ENCODE measurements around the gene EHD3. TPM values are rescaled to one million over a fixed set of nuclear protein-coding genes. Genes with fewer than 3 reads are reported as not detected.
A peak's percentile ranks its signal among the peaks of the same experiment; 100 is the strongest.

Gene EHD3
- total RNA-seq (2022) (not detected in 2 replicates), Bru-seq, nascent RNA (percentile 2 among the genes with signal in this experiment), BruChase-seq, experiment 1, labeled RNA remaining after a 2-hour chase (not detected), BruChase-seq, experiment 2, labeled RNA remaining after a 6-hour chase (not detected)
- long read RNA-seq: 0 reads

DNA sequence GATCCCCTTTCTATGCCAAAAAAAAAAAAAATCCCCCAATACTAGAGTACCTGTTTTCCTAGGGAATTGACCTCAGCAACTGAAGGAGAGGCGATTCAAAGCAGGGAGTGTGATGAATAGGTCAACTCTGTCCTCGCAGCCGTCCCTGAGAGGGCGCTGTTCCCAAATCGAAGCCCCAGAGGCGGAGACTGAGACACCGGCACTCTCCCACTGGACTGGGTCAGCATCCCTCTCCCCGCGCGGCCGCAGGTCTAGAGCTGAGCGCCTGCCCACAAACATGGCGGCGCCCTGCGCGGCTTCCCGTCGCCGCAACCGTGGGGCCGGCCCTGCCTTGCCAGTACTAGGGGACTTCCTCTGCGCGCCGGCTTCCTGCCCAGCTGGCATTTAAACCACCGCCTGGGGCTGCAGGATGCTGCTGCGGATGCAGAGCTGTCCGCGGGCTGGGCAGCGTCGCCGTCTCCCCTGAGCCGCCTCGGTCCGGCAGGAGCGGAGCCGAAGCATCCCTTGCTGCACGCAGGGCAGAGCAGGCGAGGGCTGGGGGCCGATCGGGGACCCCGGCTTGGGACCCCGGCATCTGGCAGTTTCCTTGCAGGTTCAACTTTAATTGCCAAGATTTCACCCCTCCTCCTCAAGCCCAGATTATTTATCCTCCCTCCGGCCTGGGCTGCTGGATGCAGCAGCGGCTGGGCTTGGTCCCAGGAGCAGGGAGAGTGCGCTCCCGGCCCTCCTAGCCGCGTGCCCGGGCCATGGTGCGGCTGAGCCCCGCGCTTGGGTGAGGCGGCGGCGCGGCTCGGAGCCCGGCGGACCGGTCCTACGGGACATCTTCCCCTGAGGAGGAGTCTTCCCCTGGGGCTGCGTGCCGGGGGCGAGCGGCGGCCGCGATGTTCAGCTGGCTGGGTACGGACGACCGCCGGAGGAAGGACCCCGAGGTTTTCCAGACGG lies at the start of gene EHD3:
Gene EHD3, plus strand, starts transcription at position 412 of the 942 bp plus-strand sequence. Its CDS starts 470 bp downstream, at position 882.
- H3K27me3 Mint-ChIP-seq (ENCODE audit: insufficient read depth, unreplicated experiment): peaks cover 14% of the 10 kb centered on the region
- Histone ChIP-seq H3K9me3 (no peaks in the 10 kb centered on the region), H3K4me1 (no peaks in the 10 kb centered on the region), H3K36me3 (ENCODE audit: control insufficient read depth, insufficient read depth, low read length) (no peaks in the 10 kb centered on the region), H3K27me3 (replicated peaks; ENCODE audit: control insufficient read depth, insufficient read depth, low read length) (no peaks in the 10 kb centered on the region), H3K4me3 (ENCODE audit: low read depth, low read length) (no peak within 1 kb of the TSS)
- no peaks in the 10 kb centered on the region for H3K36me3 Mint-ChIP-seq (ENCODE audit: insufficient read depth, unreplicated experiment)
- H3K27ac Mint-ChIP-seq (ENCODE audit: unreplicated experiment): no peak within 1 kb of the TSS
- POLR2A ChIA-PET: no interaction called here
- CTCF ChIA-PET: no interaction called here
- TF ChIP-seq, protein P1, sequence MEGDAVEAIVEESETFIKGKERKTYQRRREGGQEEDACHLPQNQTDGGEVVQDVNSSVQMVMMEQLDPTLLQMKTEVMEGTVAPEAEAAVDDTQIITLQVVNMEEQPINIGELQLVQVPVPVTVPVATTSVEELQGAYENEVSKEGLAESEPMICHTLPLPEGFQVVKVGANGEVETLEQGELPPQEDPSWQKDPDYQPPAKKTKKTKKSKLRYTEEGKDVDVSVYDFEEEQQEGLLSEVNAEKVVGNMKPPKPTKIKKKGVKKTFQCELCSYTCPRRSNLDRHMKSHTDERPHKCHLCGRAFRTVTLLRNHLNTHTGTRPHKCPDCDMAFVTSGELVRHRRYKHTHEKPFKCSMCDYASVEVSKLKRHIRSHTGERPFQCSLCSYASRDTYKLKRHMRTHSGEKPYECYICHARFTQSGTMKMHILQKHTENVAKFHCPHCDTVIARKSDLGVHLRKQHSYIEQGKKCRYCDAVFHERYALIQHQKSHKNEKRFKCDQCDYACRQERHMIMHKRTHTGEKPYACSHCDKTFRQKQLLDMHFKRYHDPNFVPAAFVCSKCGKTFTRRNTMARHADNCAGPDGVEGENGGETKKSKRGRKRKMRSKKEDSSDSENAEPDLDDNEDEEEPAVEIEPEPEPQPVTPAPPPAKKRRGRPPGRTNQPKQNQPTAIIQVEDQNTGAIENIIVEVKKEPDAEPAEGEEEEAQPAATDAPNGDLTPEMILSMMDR (IDR thresholded peaks at IDR 0.05; ENCODE audit: insufficient read depth in 1 of 2, low read depth in 1 of 2, low read length in 1 of 2, severe bottlenecking in 1 of 2, unreplicated experiment in 1 of 2): no peak
- intact Hi-C loops (cut with micrococcal nuclease; ENCODE audit: unreplicated experiment): no loop called here
- no peak within 1 kb of the TSS for H3K4me3 Mint-ChIP-seq (ENCODE audit: unreplicated experiment)
- no peak for DNase-seq
- H3K9me3 Mint-ChIP-seq (ENCODE audit: unreplicated experiment): no peaks in the 10 kb centered on the region
- no peaks in the 10 kb centered on the region for H3K4me1 Mint-ChIP-seq (ENCODE audit: low read depth, unreplicated experiment)
- no TSS peak for BruUV-seq (replicated peaks)

DNA sequence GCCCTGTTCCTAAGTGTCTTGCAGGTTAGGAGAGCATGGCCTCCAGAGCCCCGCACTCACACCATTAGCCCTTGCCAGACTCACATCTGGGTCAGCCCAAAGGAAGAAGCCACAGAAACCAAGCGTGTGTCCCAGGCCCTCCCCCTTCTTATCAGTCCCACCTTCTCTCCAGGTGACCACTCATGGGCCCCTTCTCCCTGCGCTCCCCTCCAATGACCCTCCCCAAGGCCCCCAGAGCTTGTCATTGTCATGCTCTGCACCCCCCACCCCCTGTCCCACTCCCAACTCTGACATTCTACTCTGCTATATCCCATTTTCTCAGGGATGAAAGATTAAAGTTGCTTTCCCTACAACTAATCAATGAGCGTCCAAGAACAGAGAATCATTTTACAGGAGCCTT lies 46.8 kb upstream of the EHD3 start:
- no peak overlapping the region for H3K4me3 ChIP-seq (ENCODE audit: low read depth, low read length)
- Mint-ChIP-seq H3K27me3 (ENCODE audit: insufficient read depth, unreplicated experiment) (peaks cover 12% of the 10 kb centered on the region), H3K9me3 (ENCODE audit: unreplicated experiment) (no peaks in the 10 kb centered on the region), H3K4me3 (ENCODE audit: unreplicated experiment) (no peak overlapping the region), H3K36me3 (ENCODE audit: insufficient read depth, unreplicated experiment) (no peaks in the 10 kb centered on the region), H3K27ac (ENCODE audit: unreplicated experiment) (no peak overlapping the region), H3K4me1 (ENCODE audit: low read depth, unreplicated experiment) (no peaks in the 10 kb centered on the region)
- H3K36me3 ChIP-seq (ENCODE audit: control insufficient read depth, insufficient read depth, low read length): no peaks in the 10 kb centered on the region
- H3K27me3 ChIP-seq (replicated peaks; ENCODE audit: control insufficient read depth, insufficient read depth, low read length): no peaks in the 10 kb centered on the region
- no peaks in the 10 kb centered on the region for H3K9me3 ChIP-seq
- ChIA-PET CTCF (no interaction called here), POLR2A (no interaction called here)
- BruUV-seq (replicated peaks): no TSS peak
- no peaks in the 10 kb centered on the region for H3K4me1 ChIP-seq
- intact Hi-C loops (cut with micrococcal nuclease; ENCODE audit: unreplicated experiment): no loop called here
- DNase-seq: no peak
- TF ChIP-seq, protein P1 (IDR thresholded peaks at IDR 0.05; ENCODE audit: insufficient read depth in 1 of 2, low read depth in 1 of 2, low read length in 1 of 2, severe bottlenecking in 1 of 2, unreplicated experiment in 1 of 2): no peak

DNA sequence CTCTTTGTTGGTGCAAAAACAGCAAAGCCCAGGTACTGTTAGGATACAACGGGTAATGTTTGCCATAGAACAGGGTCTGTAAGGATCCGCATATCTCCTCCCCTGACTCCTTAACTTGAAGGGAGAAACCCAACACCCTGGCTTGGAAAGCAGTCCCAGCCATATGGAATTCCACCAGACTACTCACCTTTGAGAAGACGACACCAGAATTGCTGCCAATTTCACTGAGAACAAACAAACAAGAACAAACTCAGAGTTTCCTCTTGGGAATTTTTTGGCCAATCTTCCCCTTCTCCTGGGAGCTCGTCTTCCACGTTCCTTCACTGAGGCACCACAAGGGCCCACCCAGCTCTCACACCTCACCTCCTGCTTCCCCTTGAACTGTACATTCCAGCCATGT lies 45.8 kb upstream of the EHD3 start:
- Histone ChIP-seq H3K4me3 (ENCODE audit: low read depth, low read length) (no peak overlapping the region), H3K36me3 (ENCODE audit: control insufficient read depth, insufficient read depth, low read length) (no peaks in the 10 kb centered on the region), H3K27me3 (replicated peaks; ENCODE audit: control insufficient read depth, insufficient read depth, low read length) (no peaks in the 10 kb centered on the region), H3K4me1 (no peaks in the 10 kb centered on the region), H3K9me3 (no peaks in the 10 kb centered on the region)
- Mint-ChIP-seq H3K9me3 (ENCODE audit: unreplicated experiment) (no peaks in the 10 kb centered on the region), H3K27ac (ENCODE audit: unreplicated experiment) (no peak overlapping the region), H3K27me3 (ENCODE audit: insufficient read depth, unreplicated experiment) (peaks cover 12% of the 10 kb centered on the region), H3K36me3 (ENCODE audit: insufficient read depth, unreplicated experiment) (no peaks in the 10 kb centered on the region), H3K4me1 (ENCODE audit: low read depth, unreplicated experiment) (no peaks in the 10 kb centered on the region), H3K4me3 (ENCODE audit: unreplicated experiment) (no peak overlapping the region)
- ChIA-PET CTCF (no interaction called here), POLR2A (no interaction called here)
- no TSS peak for BruUV-seq (replicated peaks)
- no peak for DNase-seq
- intact Hi-C loops (cut with micrococcal nuclease; ENCODE audit: unreplicated experiment): no loop called here
- TF ChIP-seq, protein P1 (IDR thresholded peaks at IDR 0.05; ENCODE audit: insufficient read depth in 1 of 2, low read depth in 1 of 2, low read length in 1 of 2, severe bottlenecking in 1 of 2, unreplicated experiment in 1 of 2): no peak

Measured in Caco-2 (cell line).